ENCODE measurements around the gene ARTN.

The ARTN gene

DNA sequence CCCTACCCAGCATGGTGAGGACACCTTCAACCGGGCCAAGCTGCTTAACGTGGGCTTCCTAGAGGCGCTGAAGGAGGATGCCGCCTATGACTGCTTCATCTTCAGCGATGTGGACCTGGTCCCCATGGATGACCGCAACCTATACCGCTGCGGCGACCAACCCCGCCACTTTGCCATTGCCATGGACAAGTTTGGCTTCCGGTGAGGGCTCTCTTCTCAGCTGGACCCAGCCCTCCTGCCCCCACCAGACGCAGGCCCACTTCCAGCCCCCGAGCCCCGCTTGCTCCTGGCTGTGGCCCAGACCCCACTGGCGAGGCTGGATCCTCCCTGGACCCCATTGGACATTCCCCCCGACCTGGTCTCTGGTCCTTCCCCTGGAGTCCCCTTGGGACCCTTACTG is 51.3 kb downstream of the ARTN start:
- no peak for DNase-seq (ENCODE audit: low spot score)

GRCh38 chr1:43985984-43986595 is 52.5 kb downstream of the ARTN start:
- no peak for DNase-seq (ENCODE audit: low spot score)

GRCh38 chr1:43986712-43987111 is 53.1 kb downstream of the ARTN start:
- no peak for DNase-seq (ENCODE audit: low spot score)

All from SK-N-DZ (cell line).